ACC112 (cell line): ENCODE data around the gene FRRS1.

ENCODE experiments used
- H2AFZ ChIP-seq: fragments of 200-600 bp; sonication (generic); one replicate; pipeline ENCODE4 v1.6.0; 2017; ENCODE audit warnings: antibody characterized with exemption, low read length; ENCODE audit not compliant: unreplicated experiment
- H3K27ac ChIP-seq: fragments of 200-600 bp; sonication (generic); 2 replicates; pipeline ENCODE4 v1.5.1; 2014; ENCODE audit warnings: low read depth, mild to moderate bottlenecking, antibody characterized with exemption, low read length, moderate library complexity
- H3K27me3 ChIP-seq: fragments of 200-600 bp; sonication (generic); 2 replicates; pipeline ENCODE4 v1.6.1; 2014; ENCODE audit warnings: mild to moderate bottlenecking, antibody characterized with exemption, low read length, moderate library complexity, mixed read lengths; ENCODE audit not compliant: insufficient read depth
- H3K36me3 ChIP-seq: fragments of 200-600 bp; sonication (generic); 2 replicates; pipeline ENCODE4 v1.6.1; 2016; ENCODE audit warnings: mild to moderate bottlenecking, antibody characterized with exemption, low read length, moderate library complexity, mixed read lengths; ENCODE audit not compliant: insufficient read depth
- H3K4me1 ChIP-seq: fragments of 200-600 bp; sonication (generic); one replicate; pipeline ENCODE4 v1.6.1; 2016; ENCODE audit warnings: low read length, mixed read lengths; ENCODE audit not compliant: insufficient read depth, unreplicated experiment, control insufficient read depth
- H3K4me3 ChIP-seq: fragments of 200-600 bp; sonication (generic); 2 replicates; pipeline ENCODE4 v1.5.1; 2014; ENCODE audit warnings: mild to moderate bottlenecking, low read depth, low read length
- H3K79me2 ChIP-seq: fragments of 200-600 bp; sonication (generic); one replicate; pipeline ENCODE4 v1.6.0; 2016; ENCODE audit warnings: low read length; ENCODE audit not compliant: control insufficient read depth, unreplicated experiment, insufficient read depth

The FRRS1 gene

DNA sequence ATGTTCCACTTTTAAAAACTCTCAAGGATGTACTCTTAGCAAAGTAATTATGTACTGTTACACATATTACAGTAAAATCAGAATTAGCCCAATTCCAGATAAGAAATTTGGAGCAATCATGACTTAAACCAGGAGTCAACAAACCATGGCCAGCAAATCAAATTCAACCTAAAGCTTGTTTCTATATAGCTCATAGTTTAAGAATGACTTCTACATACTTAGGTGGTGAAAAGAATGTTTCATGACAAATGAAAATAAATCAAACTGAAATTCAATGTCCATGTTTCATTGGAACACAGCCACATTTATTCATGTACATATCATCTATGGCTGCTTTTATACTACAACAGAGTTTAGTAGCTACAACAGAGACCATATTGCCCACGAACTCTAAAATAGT is 35.1 kb downstream of the FRRS1 start:
- H3K27ac ChIP-seq = peak overlapping the region; percentile 53
- no peak overlapping the region for H3K4me3 ChIP-seq
- H2AFZ ChIP-seq = no peak overlapping the region
- H3K4me1 ChIP-seq = peaks cover 35% of the 10 kb centered on the region
- no peaks in the 10 kb centered on the region for H3K27me3 ChIP-seq
- H3K36me3 ChIP-seq = no peaks in the 10 kb centered on the region
- no peaks in the 10 kb centered on the region for H3K79me2 ChIP-seq

DNA sequence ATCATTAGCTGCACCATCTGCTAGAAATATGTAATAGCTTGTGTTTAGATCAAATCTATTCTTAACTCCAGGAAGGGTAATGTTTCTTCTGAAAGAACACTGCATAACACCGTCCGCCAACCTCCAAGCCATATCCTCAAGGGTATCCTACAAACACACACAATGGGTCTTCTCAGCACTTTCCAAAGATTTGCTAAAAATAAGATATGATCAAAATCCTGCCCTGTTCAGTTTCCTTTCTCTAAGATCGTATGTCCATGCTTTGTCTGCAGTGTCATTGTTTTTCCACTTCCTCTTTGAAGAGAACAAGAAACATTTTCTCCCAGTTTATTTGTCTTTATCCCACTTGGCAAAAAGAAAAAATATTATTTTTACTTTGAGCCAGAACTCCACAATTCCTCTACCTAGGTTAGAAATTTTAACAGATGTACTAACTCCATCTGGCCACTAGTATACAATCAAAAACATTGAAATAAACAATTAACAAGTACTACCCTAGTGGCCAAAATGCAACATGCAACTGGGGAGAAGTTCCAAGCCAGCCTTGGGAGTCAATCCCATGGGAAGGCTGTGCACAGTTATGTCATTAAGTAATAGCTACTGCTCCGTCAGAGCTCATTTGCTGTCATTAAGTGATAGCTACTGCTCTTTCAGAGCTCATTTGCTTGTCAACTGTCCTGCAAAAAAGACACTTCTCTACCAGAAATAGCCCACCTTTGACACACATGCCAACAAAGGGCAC is 37.8 kb downstream of the FRRS1 start:
- Histone ChIP-seq H3K4me1 (peaks cover 35% of the 10 kb centered on the region), H2AFZ (no peak overlapping the region), H3K79me2 (no peaks in the 10 kb centered on the region), H3K27me3 (no peaks in the 10 kb centered on the region), H3K4me3 (no peak overlapping the region), H3K36me3 (no peaks in the 10 kb centered on the region), H3K27ac (peak overlapping the region; percentile 16; the same call in 1 of the 2 replicates)

DNA sequence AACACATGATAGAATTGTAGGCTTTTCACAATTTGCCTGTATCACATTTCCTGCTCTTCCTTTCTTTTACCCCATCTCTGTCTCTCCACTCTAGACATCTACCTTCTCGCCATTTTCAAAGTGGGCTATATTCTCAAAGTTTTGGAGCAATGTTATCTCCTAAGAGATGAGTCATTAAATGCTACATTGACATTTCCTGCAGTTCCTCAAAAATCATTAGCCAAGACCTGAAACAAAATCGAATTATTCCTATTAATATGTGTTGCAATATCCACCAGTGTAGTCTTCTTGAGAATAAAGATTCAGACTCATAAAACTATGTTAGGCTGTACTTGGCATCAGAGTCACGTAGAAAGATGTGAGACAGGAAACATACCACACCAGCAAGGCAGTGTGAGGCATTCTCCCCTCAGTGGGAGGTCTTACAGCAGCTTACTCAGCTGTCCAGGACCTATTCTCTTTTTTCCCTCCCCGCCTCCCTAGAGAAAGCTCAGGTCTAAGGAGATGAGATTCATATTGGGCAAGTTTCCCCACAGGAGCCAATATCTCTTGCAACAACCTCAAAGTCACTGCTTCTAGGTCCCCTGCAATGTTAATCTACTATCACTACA is 38.8 kb downstream of the FRRS1 start:
- Histone ChIP-seq H3K36me3 (no peaks in the 10 kb centered on the region), H3K27ac (peak overlapping the region; percentile 19), H3K79me2 (no peaks in the 10 kb centered on the region), H3K4me1 (peaks cover 28% of the 10 kb centered on the region), H3K4me3 (no peak overlapping the region), H3K27me3 (no peaks in the 10 kb centered on the region), H2AFZ (no peak overlapping the region)

DNA sequence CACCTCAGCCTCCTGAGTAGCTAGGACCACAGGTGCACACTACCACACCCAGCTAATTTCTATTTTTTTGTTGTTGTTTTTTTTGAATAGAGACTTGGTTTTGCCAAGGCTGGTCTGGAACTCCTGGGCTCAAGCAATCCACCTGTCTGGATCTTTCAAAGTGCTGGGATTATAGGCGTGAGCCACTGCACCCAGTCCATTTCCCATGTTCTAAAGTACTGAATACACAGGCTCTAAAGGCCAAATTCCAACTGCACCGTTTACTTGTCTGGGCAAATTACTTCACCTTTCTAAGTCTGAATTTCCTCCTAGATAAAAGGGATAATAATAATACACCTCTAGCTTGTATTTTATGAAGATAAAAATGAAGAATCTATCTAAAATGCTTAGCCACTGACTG is 39.6 kb downstream of the FRRS1 start:
- Histone ChIP-seq H3K27me3 (no peaks in the 10 kb centered on the region), H3K79me2 (no peaks in the 10 kb centered on the region), H3K4me1 (peaks cover 27% of the 10 kb centered on the region), H2AFZ (no peak overlapping the region), H3K27ac (no peak overlapping the region), H3K36me3 (no peaks in the 10 kb centered on the region), H3K4me3 (no peak overlapping the region)

DNA sequence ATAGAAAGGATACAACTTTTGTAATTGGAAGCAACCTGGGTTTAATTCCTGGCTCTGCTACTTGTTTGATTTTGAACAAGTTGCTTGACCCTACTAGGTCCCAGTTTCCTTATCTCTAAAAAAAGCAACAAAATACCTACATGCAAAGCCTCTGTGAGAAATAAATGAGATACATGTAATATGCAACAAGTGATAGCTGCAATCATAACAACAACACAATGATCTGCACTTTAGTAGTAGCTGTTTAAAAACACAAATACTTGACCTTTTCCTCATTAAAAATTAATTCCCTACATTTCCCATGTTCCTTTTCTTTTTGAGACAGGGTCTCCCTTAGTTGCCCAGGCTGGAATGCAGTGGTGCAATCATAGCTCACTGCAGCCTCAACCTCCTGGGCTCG is 40.0 kb downstream of the FRRS1 start:
- H2AFZ ChIP-seq = no peak overlapping the region
- no peaks in the 10 kb centered on the region for H3K36me3 ChIP-seq
- H3K4me1 ChIP-seq = peaks cover 23% of the 10 kb centered on the region
- H3K27me3 ChIP-seq = no peaks in the 10 kb centered on the region
- H3K27ac ChIP-seq = no peak overlapping the region
- H3K79me2 ChIP-seq = no peaks in the 10 kb centered on the region
- H3K4me3 ChIP-seq = no peak overlapping the region

DNA sequence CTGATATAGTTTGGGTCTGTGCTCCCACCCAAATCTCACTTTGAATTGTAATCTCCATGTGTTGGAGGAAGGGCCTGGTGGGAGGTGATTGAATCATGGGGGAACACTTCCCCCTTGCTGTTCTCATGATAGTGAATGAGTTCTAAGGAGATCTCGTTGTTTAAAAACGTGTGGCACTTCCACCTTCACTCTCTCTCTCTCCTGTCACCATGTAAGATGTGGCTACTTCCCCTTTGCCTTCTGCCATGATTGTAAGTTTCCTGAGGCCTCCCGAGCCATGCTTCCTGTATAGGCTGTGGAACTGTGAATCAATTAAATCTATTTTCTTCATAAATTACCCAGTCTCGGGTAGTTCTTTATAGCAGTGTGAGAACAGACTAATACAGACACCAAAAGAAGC is 40.4 kb downstream of the FRRS1 start:
- Histone ChIP-seq H3K27ac (no peak overlapping the region), H3K79me2 (no peaks in the 10 kb centered on the region), H2AFZ (no peak overlapping the region), H3K4me1 (peaks cover 19% of the 10 kb centered on the region), H3K4me3 (no peak overlapping the region), H3K27me3 (no peaks in the 10 kb centered on the region), H3K36me3 (no peaks in the 10 kb centered on the region)

DNA sequence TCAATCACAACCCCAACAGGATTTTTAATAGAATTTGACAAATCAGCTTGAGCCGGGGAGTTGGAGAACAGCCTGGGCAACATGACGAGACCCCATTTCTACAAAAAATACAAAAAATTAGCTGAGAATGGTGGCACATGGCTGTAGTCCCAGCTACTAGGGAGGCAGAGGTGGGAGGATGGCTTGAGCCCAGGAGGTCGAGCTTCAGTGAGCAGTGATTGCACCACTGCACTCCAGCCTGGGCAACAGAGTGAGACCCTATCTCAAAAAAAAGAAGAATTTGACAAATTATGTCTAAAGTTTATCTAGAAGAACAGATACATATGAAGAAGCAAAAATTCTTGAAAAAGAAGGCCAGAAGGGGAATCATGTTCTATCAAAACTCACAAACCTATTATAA is 43.2 kb downstream of the FRRS1 start:
- Histone ChIP-seq H3K4me3 (no peak overlapping the region), H3K79me2 (no peaks in the 10 kb centered on the region), H3K4me1 (peaks cover 11% of the 10 kb centered on the region), H3K36me3 (no peaks in the 10 kb centered on the region), H2AFZ (no peak overlapping the region), H3K27me3 (no peaks in the 10 kb centered on the region), H3K27ac (no peak overlapping the region)

DNA sequence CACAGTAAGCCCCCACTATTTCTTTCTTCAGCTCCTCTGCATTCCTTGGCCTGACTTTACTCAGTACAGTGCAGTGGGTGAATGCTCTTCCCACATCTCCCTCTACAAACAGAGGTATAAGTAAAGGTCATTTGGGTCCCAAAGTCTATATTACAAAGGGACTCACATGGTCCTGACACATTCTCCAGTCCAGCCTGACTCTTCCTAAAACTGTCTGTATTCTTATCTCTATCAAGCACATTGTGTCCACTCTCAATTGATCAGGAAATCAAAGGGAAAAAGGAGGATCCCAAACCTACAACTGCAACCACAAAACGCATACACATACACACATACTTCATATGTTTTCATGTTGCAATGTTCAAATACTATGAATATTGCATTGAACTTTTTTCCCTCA is 49.4 kb downstream of the FRRS1 start:
- Histone ChIP-seq H3K79me2 (no peaks in the 10 kb centered on the region), H2AFZ (no peak overlapping the region), H3K36me3 (no peaks in the 10 kb centered on the region), H3K27ac (no peak overlapping the region), H3K4me1 (no peaks in the 10 kb centered on the region), H3K4me3 (no peak overlapping the region), H3K27me3 (no peaks in the 10 kb centered on the region)

DNA sequence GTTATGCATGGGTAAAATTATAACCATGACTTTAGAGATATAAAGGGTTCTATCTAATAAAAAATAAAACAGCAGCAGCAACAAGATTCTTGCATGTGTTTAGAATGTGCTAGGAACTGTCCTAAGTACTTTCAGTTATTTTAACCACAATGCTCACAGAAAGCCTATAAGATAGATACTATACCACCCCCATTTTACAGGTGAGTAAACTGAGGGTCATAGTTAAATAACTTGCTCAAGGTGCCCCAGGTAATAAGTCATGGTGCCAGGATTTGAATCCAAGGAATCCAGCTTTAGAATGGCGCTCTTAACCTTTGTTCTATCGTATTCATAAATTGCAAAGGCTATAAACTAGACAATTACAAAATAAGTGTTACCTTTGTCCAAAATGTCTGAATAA is 53.4 kb downstream of the FRRS1 start:
- H3K27ac ChIP-seq = no peak overlapping the region
- H3K79me2 ChIP-seq = no peaks in the 10 kb centered on the region
- H2AFZ ChIP-seq = no peak overlapping the region
- no peak overlapping the region for H3K4me3 ChIP-seq
- H3K4me1 ChIP-seq = no peaks in the 10 kb centered on the region
- no peaks in the 10 kb centered on the region for H3K36me3 ChIP-seq
- no peaks in the 10 kb centered on the region for H3K27me3 ChIP-seq

DNA sequence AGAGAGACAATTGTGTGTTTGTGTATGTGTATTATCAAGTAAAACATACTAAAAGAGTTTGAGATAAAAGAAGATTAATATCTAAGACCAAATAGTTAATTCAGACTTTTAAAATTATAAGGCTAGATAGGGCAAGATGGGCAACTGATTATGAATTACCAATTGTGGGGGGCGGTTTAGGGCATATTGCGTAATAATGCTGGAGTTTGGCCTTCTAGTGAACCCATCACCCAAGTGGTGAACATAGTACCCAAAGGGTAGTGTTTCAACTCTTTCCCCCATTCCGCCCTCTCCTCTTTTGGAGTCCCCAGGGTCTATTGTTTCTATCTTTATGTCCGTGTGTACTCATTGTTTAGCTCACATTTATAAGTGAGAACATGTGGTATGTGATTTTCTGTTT is 55.4 kb downstream of the FRRS1 start:
- H3K27ac ChIP-seq = no peak overlapping the region
- no peaks in the 10 kb centered on the region for H3K36me3 ChIP-seq
- H3K79me2 ChIP-seq = no peaks in the 10 kb centered on the region
- no peaks in the 10 kb centered on the region for H3K27me3 ChIP-seq
- H3K4me1 ChIP-seq = no peaks in the 10 kb centered on the region
- H3K4me3 ChIP-seq = no peak overlapping the region
- H2AFZ ChIP-seq = no peak overlapping the region

DNA sequence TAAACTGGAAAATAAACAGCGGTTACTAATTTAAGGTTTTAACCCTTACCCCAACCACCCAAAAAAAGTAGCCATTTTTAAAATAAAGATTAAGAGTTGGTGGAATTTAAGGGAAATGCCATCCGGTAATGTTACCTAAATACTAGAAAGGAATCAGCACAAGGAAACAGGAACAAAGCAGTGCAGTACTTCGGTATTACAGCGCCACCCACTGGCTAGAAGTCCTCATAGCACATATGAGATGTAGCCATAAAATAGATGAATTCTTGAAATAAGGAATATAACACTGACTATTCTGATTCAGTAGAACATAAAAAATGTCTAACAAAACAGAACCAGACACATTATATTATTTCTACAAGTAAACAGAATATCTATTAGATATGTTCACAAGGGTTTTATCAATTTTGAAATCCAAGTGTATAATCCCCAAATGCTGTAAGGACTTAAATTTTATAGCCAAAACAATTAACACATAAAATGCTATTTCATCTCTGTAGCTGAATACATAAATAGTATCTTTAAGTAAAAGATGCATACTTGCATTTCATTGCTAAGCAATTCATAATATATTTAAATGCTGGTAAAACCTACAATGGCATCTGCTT is 58.8 kb downstream of the FRRS1 start:
- Histone ChIP-seq H3K27me3 (no peaks in the 10 kb centered on the region), H3K27ac (no peak overlapping the region), H3K36me3 (no peaks in the 10 kb centered on the region), H3K4me3 (no peak overlapping the region), H2AFZ (no peak overlapping the region), H3K79me2 (no peaks in the 10 kb centered on the region), H3K4me1 (no peaks in the 10 kb centered on the region)
